ENCODE results near the gene NDC1. TPM values are rescaled to one million over a fixed set of nuclear protein-coding genes. Genes with fewer than 3 reads are reported as not detected.
A peak's percentile ranks its signal among the peaks of the same experiment; 100 is the strongest.

NDC1 gene
- polyA plus RNA-seq, 1 of the 3 experiments (the other 2 are of a cell fraction): 11.5 TPM

GRCh38 chr1:53736290-53736689 is 101.8 kb downstream of the NDC1 start (continued):
- TF ChIP-seq PBX3 (IDR thresholded peaks at IDR 0.05): no peak
- no peak for TF ChIP-seq NFIC (IDR thresholded peaks at IDR 0.05; ENCODE audit: borderline replicate concordance)

GRCh38 chr1:53735681-53736080 is 102.4 kb downstream of the NDC1 start:
- Histone ChIP-seq H3K4me1 (ENCODE audit: control insufficient read depth in 1 of 2, insufficient read depth in 2 of 2, low read depth in 1 of 2, low read length in 1 of 2) (peaks cover 8 to 34% of the 10 kb centered on the region in 2 experiments; a peak in 3 of 4 replicates), H3F3A (replicated peaks; ENCODE audit: insufficient read depth) (peaks cover 30% of the 10 kb centered on the region), H3K27me3 (ENCODE audit: insufficient read depth) (no peaks in the 10 kb centered on the region), H3K27ac (ENCODE audit: low read depth in 2 of 2, low read length in 1 of 2) (peak overlapping the region in 1 of 2 experiments; percentile 91; a peak in 1 of 4 replicates), H3K4me3 (ENCODE audit: low read depth in 2 of 2, low read length in 1 of 2) (no peak overlapping the region), H4K20me1 (ENCODE audit: insufficient read depth) (no peaks in the 10 kb centered on the region), H3K4me2 (no peak overlapping the region), H3K9me2 (no peaks in the 10 kb centered on the region), H2AFZ (ENCODE audit: low read depth) (no peak overlapping the region), H3K9me3 (no peaks in the 10 kb centered on the region), H3K79me2 (ENCODE audit: insufficient read depth) (no peaks in the 10 kb centered on the region), H3K36me3 (replicated peaks in 1 of 2; ENCODE audit: control insufficient read depth in 1 of 2, insufficient read depth in 2 of 2, low read length in 1 of 2) (no peaks in the 10 kb centered on the region), H3K9ac (no peak overlapping the region)
- WGBS (ENCODE audit: low lambda C conversion rate): 80% methylated on average over 5 of the region's 5 CpGs
- no peak for TF ChIP-seq EZH2phosphoT487 (IDR thresholded peaks at IDR 0.05; ENCODE audit: borderline replicate concordance, low read depth)
- no peak for TF ChIP-seq RCOR1 (IDR thresholded peaks at IDR 0.05; ENCODE audit: low read length)
- TF ChIP-seq EP300 (IDR thresholded peaks at IDR 0.05; ENCODE audit: borderline replicate concordance in 1 of 2, low read depth in 1 of 2, low read length in 1 of 2): no peak
- no peak for TF ChIP-seq NRF1 (IDR thresholded peaks at IDR 0.05; ENCODE audit: low read depth, low read length)
- no peak for TF ChIP-seq FOXJ3 (CRISPR knock-in tag; IDR thresholded peaks at IDR 0.05)
- TF ChIP-seq SMC3 (IDR thresholded peaks at IDR 0.05; ENCODE audit: low read depth, low read length): no peak
- no peak for TF ChIP-seq IRF3 (IDR thresholded peaks at IDR 0.05; ENCODE audit: low read depth, low read length)
- TF ChIP-seq JUND (IDR thresholded peaks at IDR 0.05): no peak
- no peak for TF ChIP-seq REST (IDR thresholded peaks at IDR 0.05; ENCODE audit: low read depth, low read length)
- no peak for TF ChIP-seq FOXM1 (IDR thresholded peaks at IDR 0.05; ENCODE audit: low read depth)
- TF ChIP-seq RXRA (IDR thresholded peaks at IDR 0.05; ENCODE audit: borderline replicate concordance, low read depth): no peak
- TF ChIP-seq TAF1 (IDR thresholded peaks at IDR 0.05; ENCODE audit: borderline replicate concordance, low read depth, low read length): no peak
- no peak for TF ChIP-seq GABPA (IDR thresholded peaks at IDR 0.05; ENCODE audit: low read depth)
- no peak for DNase-seq
- CTCF ChIA-PET: interaction anchor here (1.0 to 1.8 kb wide), 4 partner anchors 11 to 250 kb away, joined by 3 to 7 read pairs (median 6); no protein-coding TSS in a partner anchor
- POLR2A ChIA-PET: no interaction called here

Data from SK-N-SH (cell line).